AG09309 (cell line): ENCODE data around the gene SLC25A27.

ENCODE experiments used
- DNase-seq: peaks from one replicate; pipeline ENCODE4 v3.0.0-alpha.2; 2010; ENCODE audit warnings: low read depth
- H3K4me3 ChIP-seq: 2 replicates; pipeline ENCODE4 v1.5.1; 2011; ENCODE audit warnings: mild to moderate bottlenecking, low read depth, low read length, moderate library complexity; ENCODE audit not compliant: control insufficient read depth
- TF ChIP-seq, protein P1 (sequence below): IDR thresholded peaks from 2 replicates; pipeline ENCODE4 v1.5.1; 2011; ENCODE audit warnings: mild to moderate bottlenecking, low read depth, low read length, inconsistent platforms; ENCODE audit not compliant: insufficient read depth, control insufficient read depth; ENCODE audit errors: missing control alignments

Gene SLC25A27

DNA sequence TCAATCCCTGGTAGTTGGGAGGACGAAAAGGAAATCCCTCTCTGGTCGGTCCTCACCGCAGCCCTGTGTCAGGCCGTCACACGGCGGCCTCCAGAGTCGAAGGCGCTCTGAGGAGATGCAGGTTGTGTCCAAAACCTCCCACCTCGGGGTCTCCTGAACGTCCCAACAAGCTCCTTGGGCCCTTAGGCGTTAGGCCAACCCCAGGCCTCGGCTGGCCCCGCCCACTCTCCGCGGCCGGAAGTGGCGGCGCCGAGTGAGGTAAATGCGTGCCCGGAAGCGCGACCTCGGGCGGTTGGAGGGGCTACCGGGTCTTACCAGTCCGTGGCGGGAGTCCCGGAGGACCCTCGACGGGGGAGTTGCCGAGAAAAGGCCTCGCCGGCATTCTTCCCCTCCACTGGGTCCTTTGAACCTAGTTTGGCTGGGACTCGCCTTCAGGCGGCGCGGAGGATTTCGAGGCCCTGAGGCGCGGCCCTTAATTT, 34.9 kb downstream of the SLC25A27 start, which contains the start of gene TDRD6:
Gene TDRD6, plus strand, starts transcription at position 267 of the 479 bp plus-strand sequence. CDS start 244 bp downstream, outside the sequence.
- no peak for DNase-seq
- TF ChIP-seq, protein P1, sequence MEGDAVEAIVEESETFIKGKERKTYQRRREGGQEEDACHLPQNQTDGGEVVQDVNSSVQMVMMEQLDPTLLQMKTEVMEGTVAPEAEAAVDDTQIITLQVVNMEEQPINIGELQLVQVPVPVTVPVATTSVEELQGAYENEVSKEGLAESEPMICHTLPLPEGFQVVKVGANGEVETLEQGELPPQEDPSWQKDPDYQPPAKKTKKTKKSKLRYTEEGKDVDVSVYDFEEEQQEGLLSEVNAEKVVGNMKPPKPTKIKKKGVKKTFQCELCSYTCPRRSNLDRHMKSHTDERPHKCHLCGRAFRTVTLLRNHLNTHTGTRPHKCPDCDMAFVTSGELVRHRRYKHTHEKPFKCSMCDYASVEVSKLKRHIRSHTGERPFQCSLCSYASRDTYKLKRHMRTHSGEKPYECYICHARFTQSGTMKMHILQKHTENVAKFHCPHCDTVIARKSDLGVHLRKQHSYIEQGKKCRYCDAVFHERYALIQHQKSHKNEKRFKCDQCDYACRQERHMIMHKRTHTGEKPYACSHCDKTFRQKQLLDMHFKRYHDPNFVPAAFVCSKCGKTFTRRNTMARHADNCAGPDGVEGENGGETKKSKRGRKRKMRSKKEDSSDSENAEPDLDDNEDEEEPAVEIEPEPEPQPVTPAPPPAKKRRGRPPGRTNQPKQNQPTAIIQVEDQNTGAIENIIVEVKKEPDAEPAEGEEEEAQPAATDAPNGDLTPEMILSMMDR: no peak
- H3K4me3 ChIP-seq: no peak within 1 kb of the TSS

DNA sequence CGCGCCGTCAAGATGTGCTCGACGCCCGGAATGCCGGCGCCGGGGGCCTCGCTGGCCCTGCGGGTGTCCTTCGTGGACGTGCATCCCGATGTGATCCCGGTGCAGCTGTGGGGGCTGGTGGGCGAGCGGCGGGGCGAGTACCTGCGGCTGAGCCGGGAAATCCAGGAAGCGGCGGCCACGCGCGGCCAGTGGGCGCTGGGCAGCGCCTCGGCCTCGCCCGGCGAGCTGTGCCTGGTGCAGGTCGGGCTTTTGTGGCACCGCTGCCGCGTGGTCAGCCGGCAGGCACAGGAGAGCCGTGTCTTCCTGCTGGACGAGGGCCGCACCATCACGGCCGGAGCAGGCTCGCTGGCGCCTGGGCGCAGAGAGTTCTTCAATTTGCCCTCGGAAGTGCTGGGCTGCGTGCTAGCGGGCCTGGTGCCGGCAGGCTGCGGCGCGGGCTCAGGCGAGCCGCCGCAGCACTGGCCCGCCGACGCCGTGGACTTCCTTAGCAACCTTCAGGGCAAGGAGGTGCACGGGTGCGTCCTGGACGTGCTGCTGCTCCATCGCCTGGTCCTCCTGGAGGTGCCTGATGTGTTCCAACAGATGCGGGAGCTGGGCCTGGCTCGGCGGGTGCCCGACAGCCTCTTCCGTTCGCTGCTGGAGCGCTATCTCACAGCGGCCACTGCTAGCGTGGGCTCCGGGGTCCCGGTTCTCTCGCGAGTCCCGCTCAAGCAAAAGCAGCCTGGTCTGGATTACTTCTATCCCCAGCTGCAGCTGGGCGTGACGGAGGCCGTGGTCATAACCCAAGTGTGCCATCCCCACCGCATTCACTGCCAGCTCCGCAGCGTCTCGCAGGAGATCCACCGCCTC, 35.6 kb downstream of the SLC25A27 start:
- DNase-seq: no peak
- TF ChIP-seq, protein P1: no peak
- no peak overlapping the region for H3K4me3 ChIP-seq

- H3K4me3 ChIP-seq: no peak overlapping the region
- no peak for DNase-seq
- TF ChIP-seq, protein P1: no peak
These were observed 36.2 kb downstream of the SLC25A27 start for GRCh38 chr6:46688966-46689335.

DNA sequence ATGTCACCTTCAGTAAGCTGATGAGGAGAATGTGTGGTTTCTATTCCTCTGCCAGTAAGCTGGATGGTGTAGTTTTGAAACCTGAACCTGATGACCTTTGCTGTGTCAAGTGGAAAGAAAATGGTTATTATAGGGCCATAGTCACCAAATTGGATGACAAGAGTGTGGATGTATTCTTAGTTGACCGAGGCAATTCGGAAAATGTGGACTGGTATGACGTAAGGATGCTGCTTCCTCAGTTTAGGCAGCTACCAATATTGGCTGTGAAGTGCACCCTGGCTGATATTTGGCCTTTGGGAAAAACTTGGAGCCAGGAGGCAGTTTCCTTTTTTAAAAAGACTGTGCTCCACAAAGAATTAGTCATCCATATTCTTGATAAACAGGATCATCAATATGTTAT, 36.9 kb downstream of the SLC25A27 start:
- no peak for DNase-seq
- TF ChIP-seq, protein P1: no peak
- no peak overlapping the region for H3K4me3 ChIP-seq

DNA sequence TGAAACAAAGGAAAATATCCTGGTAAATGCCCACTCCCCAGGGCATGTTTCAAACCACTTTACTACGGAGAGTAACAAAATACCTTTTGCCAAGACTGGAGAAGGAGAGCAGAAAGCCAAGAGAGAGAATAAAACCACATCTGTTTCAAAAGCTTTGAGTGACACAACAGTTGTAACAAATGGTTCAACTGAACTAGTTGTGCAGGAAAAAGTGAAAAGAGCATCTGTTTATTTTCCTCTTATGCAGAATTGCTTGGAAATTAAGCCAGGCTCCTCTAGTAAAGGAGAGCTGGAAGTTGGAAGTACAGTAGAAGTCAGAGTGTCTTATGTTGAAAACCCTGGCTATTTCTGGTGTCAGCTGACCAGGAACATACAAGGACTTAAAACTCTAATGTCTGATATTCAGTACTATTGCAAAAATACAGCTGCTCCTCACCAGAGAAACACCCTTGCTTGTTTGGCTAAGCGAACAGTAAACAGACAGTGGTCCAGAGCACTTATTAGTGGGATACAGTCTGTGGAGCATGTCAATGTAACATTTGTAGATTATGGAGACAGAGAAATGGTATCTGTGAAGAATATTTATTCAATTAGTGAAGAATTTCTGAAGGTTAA, 37.5 kb downstream of the SLC25A27 start:
- H3K4me3 ChIP-seq: no peak overlapping the region
- no peak for DNase-seq
- TF ChIP-seq, protein P1: no peak

DNA sequence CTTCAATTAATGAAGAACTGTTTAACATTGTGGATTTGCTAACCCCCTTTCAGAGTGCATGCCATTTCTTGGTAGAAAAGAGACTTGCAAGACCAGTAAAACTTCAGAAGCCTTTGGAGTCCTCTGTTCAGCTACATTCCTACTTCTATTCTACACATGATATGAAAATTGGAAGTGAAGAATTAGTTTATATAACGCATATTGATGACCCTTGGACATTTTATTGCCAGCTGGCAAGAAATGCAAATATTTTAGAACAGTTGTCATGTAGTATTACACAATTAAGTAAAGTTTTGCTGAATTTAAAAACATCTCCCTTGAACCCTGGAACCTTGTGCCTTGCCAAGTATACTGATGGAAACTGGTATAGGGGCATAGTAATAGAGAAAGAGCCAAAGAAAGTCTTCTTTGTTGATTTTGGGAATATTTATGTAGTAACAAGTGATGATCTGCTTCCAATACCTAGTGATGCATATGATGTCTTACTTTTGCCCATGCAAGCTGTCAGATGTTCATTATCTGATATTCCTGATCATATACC, 38.2 kb downstream of the SLC25A27 start:
- TF ChIP-seq, protein P1: no peak
- no peak for DNase-seq
- no peak overlapping the region for H3K4me3 ChIP-seq
